Measurements from ENCODE around the gene COMMD2. TPM values are rescaled to one million over a fixed set of nuclear protein-coding genes. Genes with fewer than 3 reads are reported as not detected.

COMMD2 gene
- total RNA-seq, 1 experiment from 2014 or later: 64.9 TPM

- no peak overlapping the region for H3K4me2 ChIP-seq (ENCODE audit: insufficient read depth, insufficient read length, low read length)
- no peak overlapping the region for H2BK5ac ChIP-seq (ENCODE audit: insufficient read length, low read length)
- H2BK12ac ChIP-seq (ENCODE audit: insufficient read length, low read depth, low read length): no peak overlapping the region
- H3K9me3 Mint-ChIP-seq: peaks cover 18 to 20% of the 10 kb centered on the region in 2 experiments
- no peak overlapping the region for H2AK5ac ChIP-seq (ENCODE audit: insufficient read length, low read length)
- peaks cover 11% of the 10 kb centered on the region for H3K9me3 ChIP-seq (ENCODE audit: control insufficient read depth, low read depth, low read length)
- H2BK20ac ChIP-seq (ENCODE audit: low read depth, low read length, poor library complexity, severe bottlenecking): no peak overlapping the region
- H3K27ac ChIP-seq (ENCODE audit: insufficient read length, low read depth, low read length): no peak overlapping the region
- WGBS (ENCODE audit: extremely low coverage, insufficient read length, low lambda C conversion rate): no CpG with 5 or more reads among the region's 4 CpGs
- H3K4me1 ChIP-seq (ENCODE audit: insufficient read depth, low read length): 0 out of 2 replicates have a peak, but pooled peaks cover 2% of the 10 kb centered on the region
- no peaks in the 10 kb centered on the region for H3K23me2 ChIP-seq (ENCODE audit: insufficient read length, low read depth, low read length, poor library complexity, severe bottlenecking)
- peaks cover 11 to 14% of the 10 kb centered on the region in 2 experiments for H3K4me1 Mint-ChIP-seq
- H3T11ph ChIP-seq (ENCODE audit: low read length): no peak overlapping the region
- H4K8ac ChIP-seq (replicated peaks; ENCODE audit: insufficient read length, low read depth, low read length): no peak overlapping the region
- no peak overlapping the region for H3K4me3 Mint-ChIP-seq
- H3K27me3 ChIP-seq (ENCODE audit: insufficient read depth, low read length): no peaks in the 10 kb centered on the region
- no peaks in the 10 kb centered on the region for H3K79me1 ChIP-seq (ENCODE audit: insufficient read depth, low read depth, low read length, poor library complexity, severe bottlenecking)
- no peak overlapping the region for H3K56ac ChIP-seq (ENCODE audit: insufficient read length, low read depth, low read length)
- H3K27ac Mint-ChIP-seq: no peak overlapping the region
- no peak for DNase-seq
- no peak overlapping the region for H3K18ac ChIP-seq (ENCODE audit: insufficient read length, low read depth, low read length)
- no peaks in the 10 kb centered on the region for H4K20me1 ChIP-seq (ENCODE audit: control insufficient read depth, insufficient read depth, insufficient read length)
- no peak overlapping the region for H3K9ac ChIP-seq (ENCODE audit: extremely low read depth, insufficient read length, low read length)
- H3K27me3 Mint-ChIP-seq (ENCODE audit: low read depth): no peaks in the 10 kb centered on the region; the same call in 1 of the 2 replicates
- H3K23ac ChIP-seq (ENCODE audit: insufficient read length, low read depth, low read length): no peak overlapping the region
- H2AFZ ChIP-seq (ENCODE audit: low read length): no peak overlapping the region
- H3K4ac ChIP-seq (ENCODE audit: low read depth, low read length): no peak overlapping the region
- no peak overlapping the region for H2BK15ac ChIP-seq (ENCODE audit: low read depth, low read length)
- H4K5ac ChIP-seq (ENCODE audit: insufficient read length, low read depth, low read length): no peak overlapping the region
- no peak overlapping the region for H4K91ac ChIP-seq (ENCODE audit: insufficient read length, low read depth, low read length)
- no peak for TF ChIP-seq CTCF (conservative IDR thresholded peaks at IDR 0.05)
- H3K14ac ChIP-seq (ENCODE audit: insufficient read depth, low read length): no peak overlapping the region
- no peaks in the 10 kb centered on the region for H3K79me2 ChIP-seq (ENCODE audit: insufficient read depth, low read length)
- no peak overlapping the region for H2BK120ac ChIP-seq (ENCODE audit: low read depth, low read length, poor library complexity, severe bottlenecking)
- peaks cover 9 to 17% (median 16%) of the 10 kb centered on the region in 3 experiments for H3K36me3 Mint-ChIP-seq (ENCODE audit: insufficient read depth in 1 of 3, low read depth in 3 of 3)
Observed at GRCh38 chr3:149702691-149703441, 49.4 kb downstream of the COMMD2 start.
